ENCODE results near the gene FRMD3.

FRMD3 gene

GRCh38 chr9:83554278-83554677, 16.1 kb upstream of the FRMD3 start:
- WGBS (ENCODE audit: extremely low coverage, insufficient coverage, insufficient read length), result no CpG with 5 or more reads among the region's 3 CpGs
- H2BK5ac ChIP-seq (ENCODE audit: low read depth, low read length, poor library complexity), result no peak overlapping the region
- no peak overlapping the region for H3K4ac ChIP-seq (ENCODE audit: low read depth, low read length)
- H3K4me2 ChIP-seq (ENCODE audit: low read length), result no peak overlapping the region
- no peaks in the 10 kb centered on the region for H3K79me2 ChIP-seq (ENCODE audit: control insufficient read depth, insufficient read depth, low read length, poor library complexity)
- no peaks in the 10 kb centered on the region for H3K27me3 ChIP-seq (ENCODE audit: insufficient read depth, low read length)
- H3K4me1 ChIP-seq (ENCODE audit: control insufficient read depth in 1 of 2, insufficient read depth in 2 of 2, low read length in 2 of 2), result no peaks in the 10 kb centered on the region
- no peak for DNase-seq
- no peaks in the 10 kb centered on the region for H3K9me3 ChIP-seq (ENCODE audit: insufficient read depth, low read depth, low read length)
- H2AFZ ChIP-seq (ENCODE audit: insufficient read depth, low read length, poor library complexity), result no peak overlapping the region
- no peaks in the 10 kb centered on the region for H3K36me3 ChIP-seq (ENCODE audit: control insufficient read depth in 1 of 2, insufficient read depth in 2 of 2, low read length in 2 of 2)
- no peak overlapping the region for H2AK5ac ChIP-seq (ENCODE audit: low read length)
- H3K79me1 ChIP-seq (ENCODE audit: low read length), result no peaks in the 10 kb centered on the region
- H2BK120ac ChIP-seq (ENCODE audit: insufficient read depth, low read length, poor library complexity), result no peak overlapping the region
- H4K91ac ChIP-seq (ENCODE audit: low read depth, low read length), result no peak overlapping the region
- no peak overlapping the region for H2BK12ac ChIP-seq (ENCODE audit: low read length)
- H4K8ac ChIP-seq (ENCODE audit: low read depth, low read length), result no peak overlapping the region
- H3K4me3 ChIP-seq (ENCODE audit: low read depth, low read length), result no peak overlapping the region
- no peak overlapping the region for H3K9ac ChIP-seq (ENCODE audit: low read length)
- H3K23ac ChIP-seq (ENCODE audit: low read length), result no peak overlapping the region
- no peak overlapping the region for H3K18ac ChIP-seq (ENCODE audit: low read length)
- no peak overlapping the region for H4K12ac ChIP-seq (ENCODE audit: low read depth, low read length)
- no peak overlapping the region for H3K14ac ChIP-seq (ENCODE audit: low read length)
- H3K27ac ChIP-seq (ENCODE audit: low read depth, low read length), result no peak overlapping the region

- no CpG with 5 or more reads among the region's 5 CpGs for WGBS (ENCODE audit: extremely low coverage, insufficient coverage, insufficient read length)
- Histone ChIP-seq H3K18ac (ENCODE audit: low read length) (no peak overlapping the region), H3K4ac (ENCODE audit: low read depth, low read length) (no peak overlapping the region), H3K27ac (ENCODE audit: low read depth, low read length) (no peak overlapping the region), H3K79me2 (ENCODE audit: control insufficient read depth, insufficient read depth, low read length, poor library complexity) (no peaks in the 10 kb centered on the region), H4K12ac (ENCODE audit: low read depth, low read length) (no peak overlapping the region), H2BK5ac (ENCODE audit: low read depth, low read length, poor library complexity) (no peak overlapping the region), H2BK120ac (ENCODE audit: insufficient read depth, low read length, poor library complexity) (no peak overlapping the region), H2AK5ac (ENCODE audit: low read length) (no peak overlapping the region), H3K9ac (ENCODE audit: low read length) (no peak overlapping the region), H3K79me1 (ENCODE audit: low read length) (no peaks in the 10 kb centered on the region), H3K4me1 (ENCODE audit: control insufficient read depth in 1 of 2, insufficient read depth in 2 of 2, low read length in 2 of 2) (no peaks in the 10 kb centered on the region), H2BK12ac (ENCODE audit: low read length) (no peak overlapping the region), H2AFZ (ENCODE audit: insufficient read depth, low read length, poor library complexity) (no peak overlapping the region), H3K14ac (ENCODE audit: low read length) (no peak overlapping the region), H4K91ac (ENCODE audit: low read depth, low read length) (no peak overlapping the region), H3K4me2 (ENCODE audit: low read length) (no peak overlapping the region), H4K8ac (ENCODE audit: low read depth, low read length) (no peak overlapping the region), H3K4me3 (ENCODE audit: low read depth, low read length) (no peak overlapping the region), H3K23ac (ENCODE audit: low read length) (no peak overlapping the region), H3K9me3 (ENCODE audit: insufficient read depth, low read depth, low read length) (peaks cover 1% of the 10 kb centered on the region), H3K36me3 (ENCODE audit: control insufficient read depth in 1 of 2, insufficient read depth in 2 of 2, low read length in 2 of 2) (no peaks in the 10 kb centered on the region), H3K27me3 (ENCODE audit: insufficient read depth, low read length) (peaks cover 4% of the 10 kb centered on the region)
- DNase-seq, result peak; percentile 59 to 89
Measured at GRCh38 chr9:83544002-83544698, 5.9 kb upstream of the FRMD3 start.

GRCh38 chr9:83538890-83539238, 663 bp upstream of the FRMD3 start:
- Histone ChIP-seq H3K9ac (ENCODE audit: low read length) (no peak overlapping the region), H3K27me3 (ENCODE audit: insufficient read depth, low read length) (peaks cover 30% of the 10 kb centered on the region), H2BK120ac (ENCODE audit: insufficient read depth, low read length, poor library complexity) (no peak overlapping the region), H3K4me2 (ENCODE audit: low read length) (peak overlapping the region; percentile 98), H3K79me2 (ENCODE audit: control insufficient read depth, insufficient read depth, low read length, poor library complexity) (no peaks in the 10 kb centered on the region), H3K23ac (ENCODE audit: low read length) (no peak overlapping the region), H4K12ac (ENCODE audit: low read depth, low read length) (no peak overlapping the region), H3K18ac (ENCODE audit: low read length) (no peak overlapping the region), H3K14ac (ENCODE audit: low read length) (no peak overlapping the region), H2AFZ (ENCODE audit: insufficient read depth, low read length, poor library complexity) (no peak overlapping the region), H3K4ac (ENCODE audit: low read depth, low read length) (no peak overlapping the region), H2AK5ac (ENCODE audit: low read length) (no peak overlapping the region), H3K9me3 (ENCODE audit: insufficient read depth, low read depth, low read length) (peaks cover 1% of the 10 kb centered on the region), H2BK5ac (ENCODE audit: low read depth, low read length, poor library complexity) (no peak overlapping the region), H3K4me3 (ENCODE audit: low read depth, low read length) (no peak overlapping the region), H2BK12ac (ENCODE audit: low read length) (no peak overlapping the region), H3K27ac (ENCODE audit: low read depth, low read length) (no peak overlapping the region), H3K36me3 (ENCODE audit: control insufficient read depth in 1 of 2, insufficient read depth in 2 of 2, low read length in 2 of 2) (no peaks in the 10 kb centered on the region), H4K8ac (ENCODE audit: low read depth, low read length) (no peak overlapping the region), H4K91ac (ENCODE audit: low read depth, low read length) (no peak overlapping the region), H3K79me1 (ENCODE audit: low read length) (no peaks in the 10 kb centered on the region), H3K4me1 (ENCODE audit: control insufficient read depth in 1 of 2, insufficient read depth in 2 of 2, low read length in 2 of 2) (peaks cover 4 to 12% of the 10 kb centered on the region in 2 experiments)
- WGBS (ENCODE audit: extremely low coverage, insufficient coverage, insufficient read length), result no CpG with 5 or more reads among the region's 6 CpGs
- no peak for DNase-seq

GRCh38 chr9:83537331-83538171, 650 bp downstream of the FRMD3 start:
- H3K79me1 ChIP-seq (ENCODE audit: low read length), result no peaks in the 10 kb centered on the region
- no peak overlapping the region for H3K27ac ChIP-seq (ENCODE audit: low read depth, low read length)
- no peaks in the 10 kb centered on the region for H3K79me2 ChIP-seq (ENCODE audit: control insufficient read depth, insufficient read depth, low read length, poor library complexity)
- peaks cover 4 to 12% of the 10 kb centered on the region in 2 experiments for H3K4me1 ChIP-seq (ENCODE audit: control insufficient read depth in 1 of 2, insufficient read depth in 2 of 2, low read length in 2 of 2)
- no peaks in the 10 kb centered on the region for H3K36me3 ChIP-seq (ENCODE audit: control insufficient read depth in 1 of 2, insufficient read depth in 2 of 2, low read length in 2 of 2)
- H3K23ac ChIP-seq (ENCODE audit: low read length), result no peak overlapping the region
- H2AFZ ChIP-seq (ENCODE audit: insufficient read depth, low read length, poor library complexity), result no peak overlapping the region
- H3K4ac ChIP-seq (ENCODE audit: low read depth, low read length), result no peak overlapping the region
- H3K27me3 ChIP-seq (ENCODE audit: insufficient read depth, low read length), result peaks cover 30% of the 10 kb centered on the region
- H2AK5ac ChIP-seq (ENCODE audit: low read length), result no peak overlapping the region
- no peak overlapping the region for H3K18ac ChIP-seq (ENCODE audit: low read length)
- H4K8ac ChIP-seq (ENCODE audit: low read depth, low read length), result no peak overlapping the region
- no peak overlapping the region for H4K12ac ChIP-seq (ENCODE audit: low read depth, low read length)
- H2BK12ac ChIP-seq (ENCODE audit: low read length), result no peak overlapping the region
- no peak overlapping the region for H3K14ac ChIP-seq (ENCODE audit: low read length)
- no peak overlapping the region for H2BK5ac ChIP-seq (ENCODE audit: low read depth, low read length, poor library complexity)
- H3K9me3 ChIP-seq (ENCODE audit: insufficient read depth, low read depth, low read length), result no peaks in the 10 kb centered on the region
- no peak overlapping the region for H2BK120ac ChIP-seq (ENCODE audit: insufficient read depth, low read length, poor library complexity)
- WGBS (ENCODE audit: extremely low coverage, insufficient coverage, insufficient read length), result no CpG with 5 or more reads among the region's 63 CpGs
- H4K91ac ChIP-seq (ENCODE audit: low read depth, low read length), result no peak overlapping the region
- H3K4me3 ChIP-seq (ENCODE audit: low read depth, low read length), result peak overlapping the region; percentile 77
- peak overlapping the region; percentile 98 for H3K4me2 ChIP-seq (ENCODE audit: low read length)
- no peak overlapping the region for H3K9ac ChIP-seq (ENCODE audit: low read length)
- DNase-seq, result no peak
